Skin epidermis (tissue), 12 donors: ENCODE measurements around the gene NXF1.

ENCODE experiments used
- H3K27ac ChIP-seq, 21 experiments: fragments of 200-600 bp; sonication (generic) in 11 of 21; one replicate each; pipeline ENCODE4 v1.5.0; 2020; ENCODE audit warnings: mild to moderate bottlenecking in 3 of 21, inconsistent platforms in 2 of 21, moderate library complexity in 2 of 21
- H3K4me3 ChIP-seq, 7 experiments: fragments of 200-600 bp; sonication (generic) in 2 of 7; one replicate each; pipeline ENCODE4 v1.5.0; 2020; ENCODE audit warnings: inconsistent platforms in 2 of 7, mild to moderate bottlenecking in 2 of 7, moderate library complexity in 1 of 7

Gene NXF1

DNA sequence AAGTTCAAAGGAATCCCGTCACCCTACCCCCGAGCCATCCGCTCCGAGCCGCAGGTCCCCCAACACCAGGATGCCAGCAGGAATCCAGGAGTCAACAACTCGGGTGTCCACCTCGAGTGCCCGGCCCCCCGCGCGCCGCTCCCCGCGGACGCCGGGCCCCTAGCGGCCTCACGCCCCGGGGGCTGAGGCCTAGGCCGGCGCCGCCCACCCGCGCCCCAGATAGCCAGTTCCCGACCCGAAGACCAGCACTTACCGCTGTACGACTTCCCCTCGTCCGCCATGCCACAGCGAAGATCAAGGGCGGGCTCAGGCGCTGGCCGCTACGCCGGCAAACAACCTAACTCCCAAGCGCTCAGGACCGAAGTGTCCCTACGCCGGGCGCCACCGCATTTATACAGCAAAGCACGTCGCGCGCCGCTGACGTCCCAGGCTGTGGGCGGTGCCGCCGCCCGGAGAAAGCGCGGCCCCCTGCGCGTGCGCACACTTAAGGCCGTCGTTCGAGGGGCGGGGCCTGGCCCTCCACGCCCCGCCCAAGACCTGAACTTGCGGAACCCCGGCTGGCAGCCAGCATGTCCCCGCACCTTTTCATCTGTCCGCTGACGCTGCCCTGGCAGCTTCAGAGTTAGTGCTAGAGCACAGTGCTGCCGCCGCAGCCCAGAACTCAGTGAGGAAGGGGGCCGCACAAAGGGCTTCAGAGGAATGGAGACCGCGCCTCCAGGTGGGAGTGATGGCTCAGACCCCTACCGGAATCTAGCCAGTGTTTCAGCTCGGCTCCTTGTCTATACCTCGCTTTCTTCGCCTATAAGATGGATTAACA, at the start of gene NXF1:
Gene NXF1, minus strand, starts transcription at position 365 of the 817 bp plus-strand sequence. Its CDS starts 84 bp downstream, at position 281.
- Histone ChIP-seq H3K4me3 (peak within 1 kb of the TSS; percentile 73 to 96 (median 92)), H3K27ac (peak within 1 kb of the TSS; percentile 71 to 98 (median 92))

DNA sequence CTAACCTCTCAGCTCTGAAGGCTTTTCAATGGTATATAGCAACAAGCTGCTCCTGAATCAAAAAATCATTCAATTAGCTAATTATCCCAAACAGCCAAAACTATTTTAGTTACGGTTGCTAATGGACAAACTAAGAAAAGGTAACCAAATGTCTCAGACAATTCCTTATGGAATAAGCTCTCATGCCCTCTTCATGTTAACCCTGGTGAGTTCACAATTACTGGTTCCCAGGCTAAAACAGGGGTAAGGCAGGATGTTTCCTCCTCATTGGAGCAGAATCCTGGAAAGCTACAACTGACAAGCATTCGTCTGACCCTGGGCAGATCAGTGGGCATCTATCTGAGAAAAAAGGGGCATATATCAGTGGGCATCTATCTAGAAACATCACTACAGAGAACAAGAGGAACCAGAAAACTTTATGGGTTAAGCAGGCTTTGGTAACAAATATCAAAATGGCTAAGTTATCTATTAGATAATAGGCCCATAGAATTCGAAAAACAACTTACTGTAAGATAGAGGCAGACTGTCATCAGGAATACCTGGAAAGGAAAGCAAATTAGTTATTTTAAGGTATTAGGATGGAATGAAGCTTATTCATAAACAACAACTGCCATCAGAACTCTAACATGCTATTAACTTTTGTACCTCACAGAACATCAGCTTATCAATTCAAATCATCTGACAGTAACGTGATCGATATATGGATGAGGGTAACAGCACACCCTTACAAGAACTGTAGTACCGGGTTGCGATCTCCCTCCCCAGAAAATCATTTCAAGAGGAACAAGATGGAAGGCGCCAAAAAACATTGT, 49.0 kb upstream of the NXF1 start:
- H3K4me3 ChIP-seq, result peak overlapping the region; percentile 43 to 88 (median 64)
- peak overlapping the region in 13 of 21 experiments; percentile 50 to 92 (median 86) for H3K27ac ChIP-seq

DNA sequence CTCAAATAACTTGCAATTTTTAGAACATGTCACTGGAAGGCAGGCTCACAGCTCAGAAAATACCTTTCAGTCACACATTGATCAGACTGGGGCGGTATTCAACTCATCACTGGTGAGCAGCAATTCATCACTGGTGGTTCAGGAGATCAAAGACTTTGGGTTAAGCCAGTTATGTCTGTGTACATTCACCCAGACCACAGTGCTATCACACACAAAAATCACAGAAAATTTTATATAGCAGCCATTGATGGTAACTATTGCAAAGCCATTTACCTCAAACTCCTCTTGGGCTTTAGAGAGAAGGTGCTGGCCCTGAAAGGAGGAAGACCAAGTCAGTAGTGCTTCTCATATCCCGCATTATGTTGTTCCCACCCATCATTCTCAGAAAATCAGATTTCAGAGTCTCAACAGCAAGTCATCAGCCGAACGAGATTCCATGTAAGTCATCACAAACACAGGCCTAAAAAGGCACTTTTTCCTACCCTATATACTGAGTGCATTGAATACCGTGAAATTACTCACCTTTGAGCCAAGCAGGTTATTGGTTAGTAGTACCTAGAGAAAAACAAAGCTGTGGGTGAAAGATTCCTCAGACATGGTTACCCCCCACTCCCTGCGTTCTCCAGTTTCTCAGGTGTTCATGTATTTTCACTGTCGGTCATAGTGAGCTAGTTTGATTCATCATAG, 48.2 kb upstream of the NXF1 start:
- Histone ChIP-seq H3K4me3 (peak overlapping the region in 6 of 7 experiments; percentile 48 to 88 (median 70)), H3K27ac (peak overlapping the region in 4 of 21 experiments; percentile 29 to 90 (median 70))

DNA sequence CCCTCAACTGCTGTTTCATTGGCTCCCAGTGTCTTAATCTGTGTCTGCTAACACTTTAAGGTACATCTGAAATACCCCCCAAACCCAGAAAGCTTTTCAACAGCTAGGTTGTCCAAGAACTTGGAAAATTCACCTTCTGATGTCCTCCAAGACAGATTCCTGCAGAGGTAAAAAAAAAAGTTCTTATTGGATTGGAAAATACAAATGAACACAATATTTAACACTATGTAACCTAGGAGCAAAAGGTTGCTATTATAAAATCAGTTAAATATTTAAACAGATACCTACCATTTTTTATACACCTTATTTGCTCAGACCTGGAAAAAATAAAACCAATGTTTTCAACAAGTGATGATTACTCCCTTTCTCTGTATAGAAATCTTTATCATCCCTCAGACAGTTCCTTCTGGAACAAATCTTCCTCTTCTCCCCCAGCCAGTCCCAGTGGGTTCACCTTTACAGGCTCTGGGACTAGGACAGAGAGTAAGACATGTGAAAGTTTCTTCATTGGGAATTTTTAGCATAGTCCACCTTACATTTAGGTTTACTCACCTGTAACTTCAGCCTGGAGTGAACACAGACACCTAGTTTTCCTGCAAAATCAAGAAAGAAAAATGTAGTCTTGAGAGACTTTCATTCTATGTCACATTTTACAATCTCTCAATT, 47.4 kb upstream of the NXF1 start:
- peak overlapping the region in 1 of 21 experiments; percentile 90 for H3K27ac ChIP-seq
- peak overlapping the region in 1 of 7 experiments; percentile 75 for H3K4me3 ChIP-seq

DNA sequence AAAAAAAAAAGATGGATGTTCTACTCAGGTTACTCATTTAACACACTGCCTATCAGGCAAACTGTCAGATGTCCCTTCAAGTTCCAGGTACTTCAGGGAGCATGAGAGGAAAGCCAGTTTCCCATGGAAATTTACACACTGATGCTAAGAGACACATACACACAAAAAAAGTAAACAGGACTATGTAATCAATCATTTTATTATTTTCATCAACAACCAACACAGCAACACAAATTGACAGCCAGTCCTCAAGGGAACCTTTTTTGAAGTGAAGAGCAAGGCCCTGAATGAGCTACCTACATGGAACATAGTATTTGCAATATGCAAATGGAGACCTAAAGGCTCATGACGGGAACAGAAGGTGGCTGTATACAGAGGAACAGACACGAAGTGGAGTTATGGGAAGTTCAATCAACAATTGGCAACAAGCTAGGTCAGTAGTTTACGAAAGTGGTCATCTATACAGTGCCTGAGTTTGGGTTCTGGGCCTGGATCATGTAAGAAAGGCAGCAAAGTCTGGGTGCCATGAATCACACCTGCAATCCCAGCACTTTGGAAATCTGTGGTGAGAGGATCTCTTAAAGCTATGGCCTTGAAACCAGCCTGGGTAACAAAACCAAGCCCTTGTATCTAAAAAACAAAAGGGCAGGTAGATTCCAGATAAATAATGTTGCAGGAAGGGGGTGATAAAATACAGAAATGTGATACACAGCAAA, 46.7 kb upstream of the NXF1 start:
- peak overlapping the region in 1 of 21 experiments; percentile 17 for H3K27ac ChIP-seq
- H3K4me3 ChIP-seq, result no peak overlapping the region

DNA sequence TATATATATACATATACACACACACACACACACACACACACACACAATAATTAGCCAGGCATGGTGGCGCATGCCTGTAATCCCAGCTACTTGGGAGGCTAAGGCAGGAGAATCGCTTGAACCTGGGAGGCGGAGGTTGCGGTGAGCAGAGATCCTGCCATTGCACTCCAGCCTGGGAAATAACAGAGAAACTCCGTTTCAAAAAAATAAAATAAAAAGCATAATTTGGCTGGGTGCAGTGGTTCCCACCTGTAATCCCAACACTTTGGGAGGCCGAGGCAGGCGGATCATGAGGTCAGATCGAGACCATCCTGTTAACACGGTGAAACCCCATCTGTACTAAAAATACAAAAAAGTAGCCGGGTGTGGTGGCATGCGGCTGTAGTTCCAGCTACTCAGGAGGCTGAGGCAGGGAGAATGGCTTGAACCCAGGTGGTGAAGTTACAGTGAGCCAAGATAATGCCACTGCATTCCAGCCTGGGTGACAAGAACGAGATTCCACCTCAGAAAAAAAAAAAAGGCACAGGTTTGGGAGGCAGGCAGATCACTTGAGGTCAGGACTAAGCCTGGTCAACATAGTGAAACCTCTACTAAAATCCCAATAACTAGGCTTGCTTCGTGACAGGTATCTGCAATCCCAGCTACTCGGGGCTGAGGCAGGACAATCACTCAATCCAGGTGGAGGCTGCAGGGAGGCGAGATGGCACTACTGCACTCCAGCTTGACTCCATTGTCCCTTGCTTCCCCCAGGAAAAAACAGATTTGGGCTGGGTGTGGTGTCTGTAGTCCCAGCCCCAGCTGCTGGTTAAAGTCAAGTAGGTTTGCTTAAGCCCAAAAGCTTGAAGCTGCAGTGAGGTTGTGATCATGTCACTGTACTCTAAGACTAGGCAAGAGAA, 45.9 kb upstream of the NXF1 start:
- Histone ChIP-seq H3K4me3 (no peak overlapping the region), H3K27ac (peak overlapping the region in 1 of 21 experiments; percentile 17)

DNA sequence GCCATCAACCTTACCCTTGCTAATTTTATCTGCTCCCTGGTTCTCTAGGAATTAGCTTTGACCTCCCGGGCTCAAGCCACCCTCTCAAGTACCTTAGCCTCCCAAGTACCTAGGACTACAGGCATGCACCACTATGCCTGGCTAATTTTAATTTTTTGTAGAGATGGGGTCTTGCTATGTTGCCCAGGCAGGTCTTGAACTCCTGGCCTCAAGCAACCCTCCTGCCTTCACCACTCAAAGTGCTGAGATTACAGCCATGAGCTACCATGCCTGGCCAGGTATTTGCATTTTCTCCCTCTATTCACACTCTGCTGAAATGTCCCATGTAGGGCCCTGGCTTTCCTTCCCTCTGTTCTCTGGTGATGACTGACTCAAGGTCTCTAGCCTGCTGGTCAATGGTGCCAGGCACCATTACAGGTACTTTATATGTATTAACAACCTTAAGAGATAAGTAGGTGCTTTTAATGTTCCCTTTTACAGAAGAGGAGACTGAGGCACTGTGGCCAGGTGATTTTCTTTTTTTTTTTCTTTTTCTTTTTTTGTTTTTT, 42.6 kb upstream of the NXF1 start:
- Histone ChIP-seq H3K27ac (no peak overlapping the region), H3K4me3 (no peak overlapping the region)

DNA sequence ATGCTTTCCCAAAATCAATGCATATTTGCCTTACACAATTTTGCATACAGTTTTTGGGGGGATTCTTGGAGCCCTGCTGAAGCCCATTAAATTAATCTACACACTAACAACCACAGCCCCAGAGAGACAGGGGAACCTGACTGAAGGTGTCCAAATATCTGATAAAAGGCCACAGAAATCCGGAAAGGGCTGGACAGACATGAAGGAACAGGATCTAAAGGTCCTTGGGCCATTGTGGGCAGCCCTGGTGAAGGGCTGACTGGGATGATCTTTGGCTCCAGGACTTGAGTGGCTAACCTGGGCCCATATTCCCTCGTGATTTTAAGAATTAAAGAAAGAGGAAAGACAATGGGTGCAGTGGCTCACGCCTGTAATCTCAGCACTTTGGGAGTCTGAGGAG, 40.9 kb upstream of the NXF1 start:
- Histone ChIP-seq H3K27ac (no peak overlapping the region), H3K4me3 (no peak overlapping the region)

DNA sequence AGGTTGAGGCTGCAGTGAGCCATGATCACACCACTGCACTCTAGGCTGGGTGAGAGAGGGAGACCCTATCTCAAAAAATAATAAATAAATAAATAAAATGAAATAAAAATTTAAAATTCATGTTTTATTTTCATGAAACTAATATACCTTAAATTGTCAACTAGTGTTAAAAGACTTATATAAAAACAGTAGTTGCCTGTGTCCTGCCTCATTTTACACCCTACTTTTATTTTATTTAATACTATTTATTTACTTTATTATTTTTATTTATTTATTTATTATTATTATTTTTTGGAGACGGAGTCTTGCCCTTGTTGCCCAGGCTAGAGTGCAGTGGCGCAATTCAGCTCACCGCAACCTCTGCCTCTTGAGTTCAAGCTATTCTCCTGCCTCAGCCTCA, 38.9 kb upstream of the NXF1 start:
- H3K4me3 ChIP-seq, result no peak overlapping the region
- H3K27ac ChIP-seq, result no peak overlapping the region

DNA sequence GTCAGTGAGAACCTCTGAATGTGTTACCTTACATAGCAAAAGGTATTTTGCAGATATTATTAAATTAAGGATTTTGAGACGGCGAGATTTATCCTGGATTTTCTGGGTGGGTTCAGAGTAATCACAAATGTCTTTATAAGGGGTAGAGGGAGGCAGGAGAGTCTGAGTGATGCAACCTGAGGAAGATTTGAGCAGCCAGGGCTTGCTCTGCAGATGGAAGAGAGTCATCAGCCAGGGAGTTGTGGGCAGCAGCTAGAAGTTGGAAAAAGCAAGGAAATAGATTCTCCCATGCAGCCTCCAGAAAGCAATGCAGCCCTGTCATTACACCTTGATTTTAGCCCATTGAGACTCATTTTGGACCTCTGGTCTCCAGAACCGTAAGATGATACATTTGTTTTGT, 38.2 kb upstream of the NXF1 start:
- H3K4me3 ChIP-seq, result no peak overlapping the region
- no peak overlapping the region for H3K27ac ChIP-seq

DNA sequence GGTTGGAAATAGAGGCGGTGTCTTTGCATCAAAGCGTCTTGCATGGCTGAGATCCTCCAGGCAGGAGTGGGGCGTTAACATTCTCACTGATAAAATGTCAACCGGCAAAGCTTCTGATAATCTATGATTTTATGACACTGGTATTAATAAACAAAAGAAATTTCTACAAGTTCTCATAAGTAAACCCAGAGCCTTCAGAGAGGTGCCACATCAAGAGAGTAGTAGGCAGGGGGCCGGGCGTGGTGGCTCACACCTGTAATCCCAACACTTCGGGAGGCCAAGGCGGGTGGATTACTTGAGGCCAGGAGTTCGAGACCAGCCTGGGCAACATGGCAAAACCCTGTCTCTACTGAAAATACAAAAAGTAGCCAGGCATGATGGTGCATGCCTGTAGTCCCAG, 37.7 kb upstream of the NXF1 start:
- H3K4me3 ChIP-seq, result peak overlapping the region in 1 of 7 experiments; percentile 34
- H3K27ac ChIP-seq, result peak overlapping the region in 20 of 21 experiments; percentile 90 to 100 (median 98)

DNA sequence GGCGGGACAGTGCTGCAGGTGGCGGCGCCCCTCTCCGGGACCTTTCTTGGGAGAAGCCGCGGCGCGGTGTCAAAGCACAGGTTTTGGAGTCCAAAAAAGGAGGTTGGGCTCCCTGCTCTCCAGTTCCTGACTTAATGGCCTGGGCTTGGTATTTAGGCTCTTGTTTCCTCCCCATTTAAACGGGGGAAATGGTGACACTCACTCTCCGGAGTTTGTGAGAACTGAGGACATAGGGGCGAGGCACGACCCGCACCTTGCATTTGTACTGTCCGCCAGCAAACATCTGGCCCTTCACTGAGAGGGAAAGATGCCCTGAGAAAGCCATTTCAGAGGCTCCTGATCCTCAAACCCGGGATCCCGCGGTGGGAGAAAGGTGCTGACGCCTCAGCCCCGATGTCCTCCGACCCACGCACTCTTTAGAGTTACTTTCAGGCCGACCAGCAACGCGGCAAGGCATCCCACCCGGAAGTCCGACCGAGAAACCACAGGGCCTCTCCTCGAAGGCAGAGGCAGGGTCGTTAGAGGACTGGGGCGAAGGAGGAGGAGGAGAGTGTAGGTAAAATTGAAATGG, 37.0 kb upstream of the NXF1 start:
- Histone ChIP-seq H3K4me3 (peak overlapping the region; percentile 34 to 96 (median 49)), H3K27ac (peak overlapping the region; percentile 69 to 100 (median 98))

DNA sequence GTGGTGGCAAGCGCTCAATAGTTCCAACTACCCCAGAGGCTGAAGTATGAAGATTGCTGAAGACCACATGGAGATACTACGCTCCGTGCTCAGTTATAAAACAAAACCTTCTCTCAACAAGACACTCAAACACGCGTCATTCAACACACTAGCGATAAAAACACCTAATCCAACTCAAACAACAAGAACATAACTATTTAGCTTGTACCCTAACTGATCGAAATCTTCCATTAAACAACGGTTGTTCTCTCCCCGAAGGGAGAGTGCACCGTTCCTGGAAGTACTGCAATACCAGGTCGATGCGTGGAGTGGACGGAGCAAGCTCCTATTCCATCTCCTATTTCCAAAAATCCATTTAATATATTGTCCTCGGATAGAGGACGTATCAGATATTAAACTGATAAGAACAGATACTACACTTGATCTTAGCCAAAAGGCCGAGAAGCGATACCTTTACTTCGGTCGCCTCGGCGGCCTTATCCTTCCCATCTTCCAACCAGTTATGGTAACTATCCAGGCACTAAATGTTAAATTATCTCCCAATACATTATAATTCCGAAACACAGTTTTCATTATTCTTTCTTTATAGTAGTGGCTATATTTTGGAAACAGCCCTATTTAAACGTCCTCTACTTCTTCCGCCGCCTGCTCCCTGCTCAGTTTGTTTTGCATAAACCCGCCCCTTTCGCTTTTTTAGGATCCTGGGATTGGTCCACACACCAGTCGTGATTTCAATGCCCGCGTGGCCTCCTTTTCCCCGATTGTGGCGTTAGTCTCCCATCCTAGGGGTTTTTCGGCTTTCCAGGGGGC, 36.3 kb upstream of the NXF1 start:
- Histone ChIP-seq H3K4me3 (peak overlapping the region; percentile 61 to 96 (median 82)), H3K27ac (peak overlapping the region; percentile 69 to 100 (median 98))

DNA sequence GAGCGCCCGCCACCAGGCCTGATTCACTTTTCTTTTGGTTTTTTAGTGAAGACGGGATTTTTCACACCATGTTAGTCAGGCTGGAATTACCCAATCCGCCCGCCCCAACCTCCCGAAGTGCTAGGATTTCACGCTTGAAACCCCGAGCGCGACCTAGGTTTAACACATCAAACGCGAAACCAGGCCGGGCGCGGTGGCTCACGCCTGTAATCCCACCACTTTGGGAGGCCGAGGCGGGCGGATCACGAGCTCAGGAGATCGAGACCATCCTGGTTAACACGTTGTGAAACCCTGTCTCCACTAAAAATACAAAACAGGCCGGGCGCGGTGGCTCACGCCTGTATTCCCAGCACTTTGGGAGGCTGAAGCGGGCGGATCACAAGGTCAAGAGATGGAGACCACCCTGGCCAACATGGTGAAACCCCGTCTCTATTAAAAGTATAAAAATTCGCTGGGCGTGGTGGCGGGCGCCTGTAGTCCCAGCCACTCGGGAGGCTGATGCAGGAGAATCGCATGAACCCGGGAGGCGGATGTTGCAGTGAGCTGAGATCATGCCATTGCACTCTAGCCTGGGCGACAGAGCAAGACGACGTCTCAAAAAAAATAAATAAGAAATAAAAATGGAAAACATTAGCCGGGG, 35.6 kb upstream of the NXF1 start:
- Histone ChIP-seq H3K27ac (peak overlapping the region; percentile 82 to 100 (median 98)), H3K4me3 (peak overlapping the region; percentile 61 to 96 (median 82))

DNA sequence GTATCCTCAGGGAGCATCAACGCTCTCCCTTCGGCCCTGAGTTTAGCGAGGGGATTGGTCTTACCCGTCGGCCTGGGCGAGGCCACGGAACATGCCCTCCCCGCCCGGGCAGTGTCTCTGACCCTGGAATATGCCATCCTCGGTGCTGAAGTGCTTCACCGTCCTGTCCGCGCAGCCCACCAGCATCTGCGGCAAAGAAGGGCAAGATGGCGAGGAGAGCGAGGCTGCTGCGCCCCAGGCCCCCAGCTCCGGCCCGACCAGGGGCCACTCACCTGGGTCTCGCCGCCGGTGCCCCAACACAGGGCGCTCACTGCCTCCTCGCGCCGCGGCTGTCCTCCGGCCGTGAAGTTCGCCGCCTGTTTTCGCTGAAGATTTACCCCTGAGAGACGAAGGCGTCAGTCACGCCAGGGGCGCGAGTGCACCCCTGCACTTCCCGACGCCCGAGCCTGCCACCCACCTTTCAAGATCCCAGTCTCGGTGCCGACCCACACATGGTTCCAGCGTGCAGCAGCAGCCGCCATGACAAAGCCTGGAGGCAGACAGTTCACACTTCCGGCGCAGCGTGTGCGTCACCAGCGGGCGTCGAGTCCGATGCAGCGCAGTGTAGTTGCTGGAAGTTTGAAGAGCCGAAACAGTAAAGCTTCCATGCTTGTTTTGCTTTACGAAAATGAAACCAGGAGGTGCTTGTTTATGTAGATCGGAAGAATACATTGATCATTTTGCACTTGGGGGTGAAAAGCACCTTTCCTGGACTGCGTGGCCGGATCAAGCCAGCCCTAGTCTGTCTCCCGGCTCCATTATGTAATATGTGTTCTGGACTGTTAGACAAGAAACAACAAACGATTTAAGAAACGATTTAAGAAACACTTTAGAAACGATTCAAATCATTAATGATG, 34.1 kb upstream of the NXF1 start, which contains the start of gene WDR74:
Gene WDR74, minus strand, starts transcription at position 541 of the 896 bp plus-strand sequence. Its CDS starts 20 bp downstream, at position 521.
- H3K27ac ChIP-seq, result peak within 1 kb of the TSS; percentile 82 to 100 (median 98)

More for the DNA sequence above, 34.1 kb upstream of the NXF1 start, which contains the start of gene WDR74:
- H3K4me3 ChIP-seq, result peak within 1 kb of the TSS; percentile 61 to 96 (median 82)
